Mesodermal cell (in vitro differentiated cells): ENCODE data around the gene OR7C1. TPM values are rescaled to one million over a fixed set of nuclear protein-coding genes. Genes with fewer than 3 reads are reported as not detected.

Source experiments
- H3K27ac ChIP-seq: 2 replicates; pipeline ENCODE4 v1.7.0; 2013; ENCODE audit warnings: mild to moderate bottlenecking, low read depth, low read length, moderate library complexity; ENCODE audit not compliant: severe bottlenecking
- H3K36me3 ChIP-seq: 2 replicates; pipeline ENCODE4 v1.7.1; 2013; ENCODE audit warnings: mild to moderate bottlenecking, low read length, moderate library complexity; ENCODE audit not compliant: control insufficient read depth, insufficient read depth
- H3K4me1 ChIP-seq: one replicate; pipeline ENCODE4 v1.7.1; 2013; ENCODE audit warnings: mild to moderate bottlenecking, low read length; ENCODE audit not compliant: insufficient read depth, control insufficient read depth, poor library complexity, severe bottlenecking
- H3K4me3 ChIP-seq: 2 replicates; pipeline ENCODE4 v1.7.0; 2013; ENCODE audit warnings: low read length, control low read depth, mild to moderate bottlenecking; ENCODE audit not compliant: insufficient read depth, poor library complexity, severe bottlenecking; ENCODE audit errors: extremely low read depth
- H3K9me3 ChIP-seq: 2 replicates; pipeline ENCODE4 v1.7.1; 2013; ENCODE audit warnings: mild to moderate bottlenecking, low read length, moderate library complexity; ENCODE audit not compliant: control insufficient read depth
- WGBS, 2 experiments: methylation state at CpG; one replicate each; pipeline ENCODE4 v1.1.5; 2013; ENCODE audit warnings: missing lambda C conversion rate in 2 of 2; ENCODE audit not compliant: insufficient coverage in 2 of 2; 5-methylcytosine and 5-hydroxymethylcytosine counted together
- polyA plus RNA-seq, 2 experiments: library from polyadenylated mRNA; stranded (reverse); fragments of 50-300 nt; gene quantifications; one replicate each; pipeline ENCODE4 v1.2.3, GENCODE V29; 2013

OR7C1 gene
- not detected for polyA plus RNA-seq (2013, experiment 1 of 2)
- polyA plus RNA-seq (2013, experiment 2 of 2), result not detected

DNA sequence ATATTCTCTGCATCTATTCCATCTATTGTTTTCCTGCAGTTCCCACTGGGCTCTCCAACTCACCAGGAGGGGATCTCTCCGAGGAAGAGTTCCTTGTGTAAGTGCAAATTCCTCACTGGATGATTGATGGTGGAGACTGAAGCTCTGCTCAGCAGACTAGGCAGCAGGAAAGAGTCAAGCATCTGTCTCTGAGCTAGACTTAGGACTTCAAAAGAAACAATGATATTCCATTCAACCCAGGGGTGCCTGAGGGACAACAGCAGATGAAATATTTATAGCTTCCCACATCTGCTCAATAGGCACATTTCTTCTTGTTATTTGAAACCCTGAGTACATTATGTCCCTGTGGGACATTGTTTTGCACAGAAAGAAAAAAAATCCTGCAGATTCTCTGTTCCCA is at the start of gene OR7C1, which contains the start of gene OR7A5:
Gene OR7C1 (minus strand): TSS at position 175 of the 400 bp plus-strand sequence. CDS start 35,049 bp downstream, outside the sequence.
Gene OR7A5 (minus strand): TSS at position 175 of the 400 bp plus-strand sequence. CDS start 6,944 bp downstream, outside the sequence.
- Histone ChIP-seq H3K4me3 (no peak within 1 kb of the TSS), H3K4me1 (no peaks in the 10 kb centered on the region), H3K9me3 (peaks cover 40% of the 10 kb centered on the region), H3K27ac (no peak within 1 kb of the TSS), H3K36me3 (no peaks in the 10 kb centered on the region)
- WGBS, 2 experiments, result no CpG with 5 or more reads among the region's 1 CpG

DNA sequence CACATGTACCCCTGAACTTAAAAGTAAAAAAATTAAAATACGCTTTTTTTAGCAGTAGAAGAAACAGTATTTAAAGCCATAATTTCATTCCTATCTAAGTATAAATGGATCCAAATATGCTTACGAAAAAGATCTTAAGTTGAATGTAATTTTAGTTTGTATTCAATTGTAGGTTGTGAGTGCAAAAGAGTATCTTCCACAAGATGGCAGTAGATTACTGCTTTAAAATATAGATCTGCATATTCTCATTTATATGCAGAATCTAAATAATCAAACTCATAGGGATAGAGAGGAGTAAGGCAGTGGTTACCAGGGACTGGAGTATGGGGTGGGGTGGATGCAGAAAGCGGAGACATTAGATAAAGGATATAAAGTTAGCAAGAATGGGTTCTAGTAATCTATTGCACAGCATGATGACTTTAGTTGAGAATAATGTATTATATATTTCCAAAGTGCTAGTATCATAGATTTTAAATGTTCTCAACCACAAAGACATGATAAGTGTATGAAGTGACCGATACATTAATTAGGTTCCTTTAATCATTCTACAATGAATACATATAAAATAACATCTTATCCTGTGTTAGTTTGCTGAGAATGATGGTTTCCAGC is 36.7 kb upstream of the OR7C1 start:
- no peaks in the 10 kb centered on the region for H3K36me3 ChIP-seq
- peaks cover 48% of the 10 kb centered on the region for H3K9me3 ChIP-seq
- no peak overlapping the region for H3K27ac ChIP-seq
- WGBS, 2 experiments, result no CpG with 5 or more reads among the region's 4 CpGs
- no peak overlapping the region for H3K4me3 ChIP-seq
- no peaks in the 10 kb centered on the region for H3K4me1 ChIP-seq

DNA sequence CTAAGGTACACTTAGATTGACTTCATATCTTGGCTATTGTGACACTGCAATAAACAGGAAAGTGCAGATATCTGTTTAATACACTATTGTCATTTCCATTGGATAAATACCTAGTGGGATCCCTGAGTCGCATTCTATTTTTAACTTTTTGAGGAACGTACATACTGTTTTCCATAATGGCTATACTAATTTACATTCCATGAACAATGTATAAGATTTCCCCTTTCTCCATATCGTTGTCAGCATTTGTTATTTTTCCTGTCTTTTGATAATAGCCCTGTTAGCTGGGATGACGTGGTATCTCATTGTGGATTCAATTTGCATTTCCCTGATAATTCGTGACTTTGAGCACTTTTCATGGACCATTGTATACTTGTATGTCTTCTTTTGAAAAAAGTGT is 33.5 kb upstream of the OR7C1 start:
- no peak overlapping the region for H3K4me3 ChIP-seq
- no peak overlapping the region for H3K27ac ChIP-seq
- no peaks in the 10 kb centered on the region for H3K4me1 ChIP-seq
- no peaks in the 10 kb centered on the region for H3K36me3 ChIP-seq
- 55 to 80% methylated on average over 1 to 4 of the region's 5 CpGs for WGBS, 2 experiments
- H3K9me3 ChIP-seq, result peaks cover 51% of the 10 kb centered on the region

DNA sequence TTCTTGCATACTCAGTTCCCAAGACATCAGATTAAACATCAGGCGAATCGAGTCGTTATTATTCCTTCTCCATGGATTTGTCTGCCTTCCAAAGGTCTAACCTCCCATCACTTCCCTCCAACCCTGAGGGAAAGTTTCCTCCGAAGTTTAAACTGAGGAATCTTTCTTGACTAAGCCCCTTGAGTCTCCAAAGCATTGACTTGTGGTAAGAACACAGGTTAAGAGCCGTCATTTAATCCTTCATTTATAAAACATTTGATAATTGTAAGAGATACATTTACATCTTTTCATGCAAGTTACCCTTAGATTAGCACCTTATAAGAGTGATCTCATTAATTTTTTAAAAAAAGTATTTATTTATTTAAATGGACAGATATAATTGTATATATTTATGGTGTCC is 13.8 kb upstream of the OR7C1 start, which contains the start of gene OR7A10:
Gene OR7A10 (minus strand): TSS at position 101 of the 400 bp plus-strand sequence. CDS start 7,045 bp downstream, outside the sequence.
- no peak within 1 kb of the TSS for H3K4me3 ChIP-seq
- H3K27ac ChIP-seq, result no peak within 1 kb of the TSS
- H3K4me1 ChIP-seq, result no peaks in the 10 kb centered on the region
- 89 to 90% methylated on average over 3 of the region's 5 CpGs for WGBS, 2 experiments
- H3K36me3 ChIP-seq, result no peaks in the 10 kb centered on the region
- H3K9me3 ChIP-seq, result peaks cover 36% of the 10 kb centered on the region

- 100% methylated on average over 1 of the region's 6 CpGs; no CpG with 5 or more reads in 1 of the 2 experiments for WGBS, 2 experiments
- Histone ChIP-seq H3K4me3 (no peak overlapping the region), H3K9me3 (peaks cover 37% of the 10 kb centered on the region), H3K27ac (no peak overlapping the region), H3K36me3 (no peaks in the 10 kb centered on the region), H3K4me1 (no peaks in the 10 kb centered on the region)
Observed at GRCh38 chr19:14843578-14843977, 8.6 kb upstream of the OR7C1 start.

- 49 to 50% methylated on average over 2 of the region's 2 CpGs for WGBS, 2 experiments
- H3K4me1 ChIP-seq, result no peaks in the 10 kb centered on the region
- no peak overlapping the region for H3K4me3 ChIP-seq
- no peaks in the 10 kb centered on the region for H3K36me3 ChIP-seq
- no peak overlapping the region for H3K27ac ChIP-seq
- H3K9me3 ChIP-seq, result peaks cover 33% of the 10 kb centered on the region
Observed at GRCh38 chr19:14843169-14843568, 8.2 kb upstream of the OR7C1 start.

DNA sequence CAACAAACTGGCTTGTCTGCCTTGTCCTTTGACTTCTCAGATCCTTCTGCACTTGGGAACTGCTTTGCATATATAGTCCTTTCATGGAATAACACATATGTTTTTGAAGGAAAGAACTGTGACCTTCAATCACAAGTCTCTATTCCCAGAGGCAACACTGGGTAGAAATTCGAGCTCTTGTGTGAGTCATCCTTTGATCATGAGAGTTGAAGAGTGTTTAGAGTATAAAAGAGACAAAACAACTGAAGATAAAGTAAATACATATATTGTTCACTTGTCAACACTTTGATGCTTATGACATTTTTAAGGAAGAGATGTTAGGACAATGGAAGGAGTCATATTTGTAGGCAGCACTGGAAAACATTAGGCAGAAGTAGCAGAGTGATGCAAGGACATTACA is 5.2 kb upstream of the OR7C1 start:
- no CpG with 5 or more reads among the region's 1 CpG for WGBS, 2 experiments
- H3K9me3 ChIP-seq, result peaks cover 32% of the 10 kb centered on the region
- H3K36me3 ChIP-seq, result no peaks in the 10 kb centered on the region
- H3K4me1 ChIP-seq, result no peaks in the 10 kb centered on the region
- no peak overlapping the region for H3K27ac ChIP-seq
- no peak overlapping the region for H3K4me3 ChIP-seq

GRCh38 chr19:14837391-14837790 is 2.4 kb upstream of the OR7C1 start:
- no peaks in the 10 kb centered on the region for H3K4me1 ChIP-seq
- no peaks in the 10 kb centered on the region for H3K36me3 ChIP-seq
- no peak overlapping the region for H3K27ac ChIP-seq
- no peak overlapping the region for H3K4me3 ChIP-seq
- H3K9me3 ChIP-seq, result peaks cover 34% of the 10 kb centered on the region
- 38 to 54% methylated on average over 3 of the region's 4 CpGs for WGBS, 2 experiments

- Histone ChIP-seq H3K27ac (no peak overlapping the region), H3K9me3 (peaks cover 49% of the 10 kb centered on the region)
- 54 to 63% methylated on average over 4 of the region's 4 CpGs for WGBS, 2 experiments
Observed at GRCh38 chr19:14830702-14831101, 4.3 kb downstream of the OR7C1 start.

GRCh38 chr19:14826006-14826405 is 9.0 kb downstream of the OR7C1 start:
- no peaks in the 10 kb centered on the region for H3K36me3 ChIP-seq
- H3K4me1 ChIP-seq, result no peaks in the 10 kb centered on the region
- H3K9me3 ChIP-seq, result peaks cover 61% of the 10 kb centered on the region
- no peak overlapping the region for H3K4me3 ChIP-seq
- WGBS, 2 experiments, result 67 to 100% methylated on average over 1 of the region's 2 CpGs
- no peak overlapping the region for H3K27ac ChIP-seq

More at GRCh38 chr19:14830702-14831101, 4.3 kb downstream of the OR7C1 start:
- Histone ChIP-seq H3K36me3 (no peaks in the 10 kb centered on the region), H3K4me1 (no peaks in the 10 kb centered on the region), H3K4me3 (no peak overlapping the region)

- no peaks in the 10 kb centered on the region for H3K36me3 ChIP-seq
- peaks cover 60% of the 10 kb centered on the region for H3K9me3 ChIP-seq
- no peak overlapping the region for H3K4me3 ChIP-seq
- 43 to 46% methylated on average over 2 to 4 of the region's 6 CpGs for WGBS, 2 experiments
- H3K27ac ChIP-seq, result no peak overlapping the region
- no peaks in the 10 kb centered on the region for H3K4me1 ChIP-seq
Observed at GRCh38 chr19:14821937-14822336, 13.0 kb downstream of the OR7C1 start.
